Subcutaneous adipose tissue (tissue), 4 donors: ENCODE results near the gene PDE4B. TPM values are rescaled to one million over a fixed set of nuclear protein-coding genes. Genes with fewer than 3 reads are reported as not detected.

Experiments
- CTCF ChIP-seq: fragments of 450-650 bp; IDR thresholded peaks from one replicate; pipeline ENCODE4 v1.5.1; 2016; ENCODE audit warnings: low read depth, mild to moderate bottlenecking, control low read depth, antibody characterized with exemption, moderate library complexity
- total RNA-seq, 4 donors: library from RNA; depleted of rRNA; stranded (reverse); fragments of >200 nt; gene quantifications; one replicate each; pipeline ENCODE4 v1.1.0, GENCODE V29; 2016

Gene PDE4B
- total RNA-seq, 4 donors from 2014 or later: 8.5 to 31.8 (median 15.5) TPM

- TF ChIP-seq CTCF: no peak
Observed at GRCh38 chr1:66177510-66177909, 384.8 kb downstream of the PDE4B start.

GRCh38 chr1:66182026-66182425 is 389.3 kb downstream of the PDE4B start:
- no peak for TF ChIP-seq CTCF

GRCh38 chr1:66182551-66183178 is 390.0 kb downstream of the PDE4B start:
- TF ChIP-seq CTCF: no peak

GRCh38 chr1:66183400-66183799 is 390.7 kb downstream of the PDE4B start:
- TF ChIP-seq CTCF: no peak

- no peak for TF ChIP-seq CTCF
Observed at GRCh38 chr1:66197120-66197519, 404.4 kb downstream of the PDE4B start.

- no peak for TF ChIP-seq CTCF
Observed at GRCh38 chr1:66197785-66198184, 405.1 kb downstream of the PDE4B start.

GRCh38 chr1:66206563-66207144 is 414.0 kb downstream of the PDE4B start:
- no peak for TF ChIP-seq CTCF
